PC-9 (cell line): ENCODE results near the gene STAB2. TPM values are rescaled to one million over a fixed set of nuclear protein-coding genes. Genes with fewer than 3 reads are reported as not detected.

Experiments
- BruUV-seq: library from RNA; stranded (reverse); fragments of 400-500 nt; replicated peaks from 2 replicates; lab custom pipeline; 2021; lab: Mats Ljungman, UMichigan
- CTCF ChIA-PET: fragments of 300-600 bp; sonication (Branson Sonifier 250); formaldehyde crosslinking; loops from one replicate; lab custom pipeline; 2022; ENCODE audit warnings: antibody characterized with exemption; lab: Charles Lee
- POLR2A ChIA-PET: fragments of 300-600 bp; sonication (Branson Sonifier 250); formaldehyde crosslinking; loops from one replicate; lab custom pipeline; 2022; ENCODE audit warnings: antibody characterized with exemption; ENCODE audit not compliant: unreplicated experiment; lab: Charles Lee
- DNase-seq, 2 experiments: peaks; one replicate each; pipeline versions ENCODE4 v3.0.0 to v3.0.0-alpha.2; 2015 to 2022; ENCODE audit warnings: mixed read lengths in 1 of 2
- H2AFZ ChIP-seq: fragments of 200-600 bp; sonication (generic); 2 replicates; pipeline ENCODE4 v1.8.1; 2017; ENCODE audit warnings: antibody characterized with exemption
- H3F3A ChIP-seq: fragments of 200-600 bp; sonication (generic); 2 replicates; pipeline ENCODE4 v1.8.1; 2017; ENCODE audit warnings: antibody characterized with exemption, mild to moderate bottlenecking, low read depth; ENCODE audit not compliant: insufficient read depth
- H3K27ac ChIP-seq: fragments of 200-600 bp; sonication (generic); 2 replicates; pipeline ENCODE4 v1.6.1; 2016; ENCODE audit warnings: mixed run types
- H3K27me3 ChIP-seq: fragments of 200-600 bp; sonication (generic); 2 replicates; pipeline ENCODE4 v1.6.1; 2016; ENCODE audit warnings: low read depth, mixed run types; ENCODE audit not compliant: insufficient read depth
- H3K36me3 ChIP-seq: fragments of 200-600 bp; sonication (generic); 2 replicates; pipeline ENCODE4 v1.6.1; 2016; ENCODE audit warnings: low read depth, mixed run types
- H3K4me1 ChIP-seq: fragments of 200-600 bp; sonication (generic); replicated peaks from 2 replicates; pipeline ENCODE4 v1.6.1; 2016; ENCODE audit warnings: mixed run types; ENCODE audit not compliant: insufficient read depth
- H3K4me2 ChIP-seq: fragments of 200-600 bp; sonication (generic); 2 replicates; pipeline ENCODE4 v1.6.1; 2017; ENCODE audit warnings: mixed run types
- H3K4me3 ChIP-seq: fragments of 200-600 bp; sonication (generic); 2 replicates; pipeline ENCODE4 v1.6.1; 2016; ENCODE audit warnings: mixed run types
- H3K79me2 ChIP-seq: fragments of 200-600 bp; sonication (generic); 2 replicates; pipeline ENCODE4 v1.6.1; 2017; ENCODE audit warnings: low read depth, mixed run types
- H3K9me2 ChIP-seq: fragments of 200-600 bp; sonication (generic); 2 replicates; pipeline ENCODE4 v1.8.1; 2017; ENCODE audit warnings: mild to moderate bottlenecking; ENCODE audit not compliant: insufficient read depth
- H3K9me3 ChIP-seq: fragments of 200-600 bp; sonication (generic); 2 replicates; pipeline ENCODE4 v1.8.1; 2016; ENCODE audit warnings: low read depth; ENCODE audit not compliant: insufficient read depth
- H4K20me1 ChIP-seq: fragments of 200-600 bp; sonication (generic); 2 replicates; pipeline ENCODE4 v1.8.1; 2017; ENCODE audit not compliant: insufficient read depth
- CTCF ChIP-seq: fragments of 200-600 bp; sonication (generic); conservative IDR thresholded peaks from 2 replicates; pipeline ENCODE4 v1.6.1; 2017; ENCODE audit warnings: mixed run types, antibody characterized with exemption, mild to moderate bottlenecking, moderate library complexity
- EZH2 ChIP-seq: fragments of 200-600 bp; sonication (generic); IDR thresholded peaks from 2 replicates; pipeline ENCODE4 v1.8.0; 2017; ENCODE audit warnings: antibody characterized with exemption, low read depth
- intact Hi-C: fragments of 100-400 bp; cut with micrococcal nuclease; formaldehyde crosslinking; loops from one replicate; pipeline ENCODE4 v1.10.0; 2022; ENCODE audit not compliant: unreplicated experiment
- total RNA-seq: library from RNA; stranded (reverse); gene quantifications from 2 replicates; pipeline ENCODE4 v1.2.3, GENCODE V29; 2021

Gene STAB2
- total RNA-seq, 1 experiment from 2014 or later: not detected

GRCh38 chr12:103812789-103813188 is 225.7 kb downstream of the STAB2 start:
- intact Hi-C loops: no loop called here
- H3K4me1 ChIP-seq: peaks cover 2% of the 10 kb centered on the region; the same call in 1 of the 2 replicates
- BruUV-seq: no TSS peak
- TF ChIP-seq CTCF (no peak), EZH2 (no peak)
- H4K20me1 ChIP-seq: no peaks in the 10 kb centered on the region
- H3K9me3 ChIP-seq: no peaks in the 10 kb centered on the region; the same call in 1 of the 2 replicates
- POLR2A ChIA-PET: no interaction called here
- no peak overlapping the region for H3K27ac ChIP-seq
- peaks cover 12% of the 10 kb centered on the region; the same call in 1 of the 2 replicates for H3K36me3 ChIP-seq
- no peaks in the 10 kb centered on the region; the same call in 1 of the 2 replicates for H3F3A ChIP-seq
- no peak overlapping the region for H3K4me3 ChIP-seq
- no peak overlapping the region for H3K4me2 ChIP-seq
- H3K79me2 ChIP-seq: peaks cover 16% of the 10 kb centered on the region; the same call in 1 of the 2 replicates
- H2AFZ ChIP-seq: no peak overlapping the region
- no peak for DNase-seq
- no peaks in the 10 kb centered on the region for H3K27me3 ChIP-seq
- CTCF ChIA-PET: no interaction called here
- no peaks in the 10 kb centered on the region for H3K9me2 ChIP-seq

- H3F3A ChIP-seq: no peaks in the 10 kb centered on the region; the same call in 1 of the 2 replicates
- ChIA-PET POLR2A (no interaction called here), CTCF (interaction anchor here (0.6 kb wide), 1 partner anchor 27 kb away, joined by 5 read pairs; the partner anchor contains the start of gene NT5DC3)
- no peak overlapping the region for H3K27ac ChIP-seq
- no peaks in the 10 kb centered on the region for H3K27me3 ChIP-seq
- H3K79me2 ChIP-seq: peaks cover 18% of the 10 kb centered on the region; the same call in 1 of the 2 replicates
- H3K9me2 ChIP-seq: no peaks in the 10 kb centered on the region
- no peaks in the 10 kb centered on the region for H3K4me1 ChIP-seq
- H2AFZ ChIP-seq: no peak overlapping the region
- DNase-seq: no peak
- no peak overlapping the region for H3K4me3 ChIP-seq
- no peak overlapping the region for H3K4me2 ChIP-seq
- no TSS peak for BruUV-seq
- no peak for TF ChIP-seq CTCF
- TF ChIP-seq EZH2: no peak
- no peaks in the 10 kb centered on the region; the same call in 1 of the 2 replicates for H3K9me3 ChIP-seq
- H3K36me3 ChIP-seq: peaks cover 12% of the 10 kb centered on the region; the same call in 1 of the 2 replicates
- intact Hi-C loops: no loop called here
- no peaks in the 10 kb centered on the region for H4K20me1 ChIP-seq
These were observed 226.4 kb downstream of the STAB2 start for GRCh38 chr12:103813426-103813825.

GRCh38 chr12:103813949-103814348 is 226.9 kb downstream of the STAB2 start:
- Histone ChIP-seq H3K4me3 (no peak overlapping the region), H3F3A (no peaks in the 10 kb centered on the region; the same call in 1 of the 2 replicates), H4K20me1 (no peaks in the 10 kb centered on the region), H3K27ac (no peak overlapping the region), H3K4me2 (no peak overlapping the region), H3K36me3 (peaks cover 12% of the 10 kb centered on the region; the same call in 1 of the 2 replicates), H3K9me3 (no peaks in the 10 kb centered on the region; the same call in 1 of the 2 replicates), H2AFZ (no peak overlapping the region), H3K79me2 (peaks cover 17% of the 10 kb centered on the region; the same call in 1 of the 2 replicates), H3K4me1 (no peaks in the 10 kb centered on the region), H3K27me3 (no peaks in the 10 kb centered on the region), H3K9me2 (no peaks in the 10 kb centered on the region)
- POLR2A ChIA-PET: no interaction called here
- CTCF ChIA-PET: interaction anchor here (0.6 kb wide), 1 partner anchor 27 kb away, joined by 5 read pairs; the partner anchor contains the start of gene NT5DC3
- BruUV-seq: no TSS peak
- TF ChIP-seq EZH2 (no peak), CTCF (no peak)
- no peak for DNase-seq
- intact Hi-C loops: no loop called here
